ENCODE measurements around the gene TECPR1.

Gene TECPR1

DNA sequence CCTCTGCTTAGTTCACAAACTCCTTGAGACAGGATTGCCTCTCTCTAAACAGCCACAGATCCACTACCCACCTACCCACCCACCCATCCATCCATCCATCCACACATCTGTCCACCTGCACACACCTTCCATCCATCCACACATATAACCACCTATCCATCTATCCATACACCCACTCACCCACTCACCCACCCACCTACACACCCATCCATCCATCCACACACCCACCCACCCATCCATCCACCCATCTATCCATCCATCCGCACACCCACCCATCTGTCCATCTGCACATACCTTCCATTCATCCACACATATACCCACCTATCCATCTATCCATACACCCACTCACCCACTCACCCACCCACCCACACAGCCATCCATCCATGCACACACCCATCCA lies 9.7 kb downstream of the TECPR1 start:
- no peak for DNase-seq

DNA sequence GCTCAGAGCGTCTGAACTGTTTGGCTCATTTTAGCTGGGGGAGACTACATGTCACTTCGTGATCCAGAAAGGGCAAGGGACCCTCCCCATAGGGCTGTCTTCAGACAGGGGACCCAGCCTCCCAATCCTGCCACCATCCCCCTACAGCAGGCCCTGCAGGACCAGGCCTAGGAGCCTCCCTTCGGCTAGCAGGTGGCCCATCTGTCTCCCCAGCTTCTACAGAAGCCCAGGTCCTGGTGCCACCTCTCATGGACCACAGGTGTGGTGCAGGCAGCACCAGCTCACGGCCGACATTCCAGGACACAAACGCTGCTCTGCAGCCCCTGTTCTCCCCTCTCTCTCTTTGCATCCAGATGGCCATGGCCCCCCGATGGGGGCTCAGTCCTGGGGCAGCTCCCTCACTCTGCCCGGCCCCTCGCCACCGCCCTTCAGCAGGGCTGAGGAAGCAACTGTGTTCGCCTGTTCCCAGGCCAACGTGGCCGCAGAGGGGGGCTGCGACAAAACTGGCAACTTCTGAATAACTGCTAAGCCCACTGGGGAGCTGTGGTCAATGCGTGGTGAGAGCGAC lies 10.3 kb downstream of the TECPR1 start:
- no peak for DNase-seq

DNA sequence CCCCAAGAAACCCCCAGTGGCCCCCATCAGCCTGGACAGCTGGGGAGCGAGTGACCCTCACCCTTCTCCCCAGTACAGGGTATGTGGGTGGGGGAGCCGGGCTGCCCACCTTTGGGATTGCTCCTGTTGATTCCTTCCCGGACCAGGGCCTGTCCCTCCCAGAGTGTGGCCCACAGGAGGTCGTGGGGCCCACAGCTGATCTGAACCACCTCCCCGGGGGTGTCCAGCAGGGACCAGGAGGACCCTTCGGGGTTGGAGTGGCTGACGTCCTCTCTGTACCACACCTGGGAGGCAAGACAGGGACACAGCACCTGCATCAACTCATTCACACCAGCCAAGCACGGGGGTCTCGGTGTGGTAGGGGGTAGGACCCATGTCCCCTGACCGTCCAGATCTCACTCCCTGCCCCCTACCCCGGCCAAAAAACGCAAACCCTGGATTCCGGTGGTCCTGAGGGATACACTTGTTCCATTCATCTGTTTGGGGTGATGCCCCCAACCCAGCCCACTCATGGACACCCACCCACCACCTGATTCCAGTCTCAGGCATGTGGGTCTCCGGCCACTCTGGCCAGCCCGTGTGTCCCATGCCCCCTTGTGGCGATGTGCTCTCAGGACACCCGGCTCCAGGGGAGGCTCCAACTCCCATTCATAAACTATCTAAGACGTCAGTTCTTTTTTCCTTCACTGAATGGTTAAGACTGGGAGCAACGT lies 10.9 kb downstream of the TECPR1 start:
- DNase-seq: no peak

DNA sequence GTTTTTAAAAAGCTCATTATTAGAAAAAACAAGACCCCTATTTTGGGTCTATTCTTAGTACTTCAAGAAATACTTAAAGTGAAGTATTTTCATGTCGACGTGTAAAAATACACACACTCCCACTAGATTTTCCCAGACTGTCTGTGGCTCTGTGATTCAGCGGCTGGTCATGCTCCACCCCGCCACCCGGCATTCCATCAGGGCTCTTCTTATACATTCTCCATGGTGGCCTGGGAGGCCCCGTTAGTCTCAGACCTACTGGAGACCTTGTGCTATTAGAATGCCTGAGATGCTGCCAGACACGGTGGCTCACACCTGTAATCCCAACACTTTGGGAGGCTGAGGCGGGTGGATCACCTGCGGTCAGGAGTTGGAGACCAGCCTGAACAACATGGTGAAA lies 13.1 kb downstream of the TECPR1 start:
- no peak for DNase-seq

DNA sequence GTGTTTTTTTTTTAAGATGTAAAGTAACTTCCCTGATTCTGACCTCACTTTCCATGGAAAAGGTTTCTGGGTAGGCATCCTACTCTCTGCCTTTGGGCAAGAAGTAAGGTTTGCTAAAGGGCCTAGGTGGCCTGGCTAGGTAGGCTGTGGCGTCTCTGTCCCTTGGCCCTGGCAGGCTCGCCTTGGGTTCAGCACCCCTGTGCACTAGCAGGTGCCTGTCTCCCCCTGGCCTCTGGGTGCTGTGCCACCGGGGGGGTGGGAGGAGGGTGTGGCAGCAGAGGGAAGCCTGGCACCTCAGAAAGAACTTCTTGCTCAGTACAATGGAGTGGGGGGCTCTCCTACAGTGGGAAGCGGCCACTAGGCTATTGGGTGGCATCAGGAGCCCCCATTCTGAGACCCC lies 14.0 kb downstream of the TECPR1 start:
- no peak for DNase-seq

DNA sequence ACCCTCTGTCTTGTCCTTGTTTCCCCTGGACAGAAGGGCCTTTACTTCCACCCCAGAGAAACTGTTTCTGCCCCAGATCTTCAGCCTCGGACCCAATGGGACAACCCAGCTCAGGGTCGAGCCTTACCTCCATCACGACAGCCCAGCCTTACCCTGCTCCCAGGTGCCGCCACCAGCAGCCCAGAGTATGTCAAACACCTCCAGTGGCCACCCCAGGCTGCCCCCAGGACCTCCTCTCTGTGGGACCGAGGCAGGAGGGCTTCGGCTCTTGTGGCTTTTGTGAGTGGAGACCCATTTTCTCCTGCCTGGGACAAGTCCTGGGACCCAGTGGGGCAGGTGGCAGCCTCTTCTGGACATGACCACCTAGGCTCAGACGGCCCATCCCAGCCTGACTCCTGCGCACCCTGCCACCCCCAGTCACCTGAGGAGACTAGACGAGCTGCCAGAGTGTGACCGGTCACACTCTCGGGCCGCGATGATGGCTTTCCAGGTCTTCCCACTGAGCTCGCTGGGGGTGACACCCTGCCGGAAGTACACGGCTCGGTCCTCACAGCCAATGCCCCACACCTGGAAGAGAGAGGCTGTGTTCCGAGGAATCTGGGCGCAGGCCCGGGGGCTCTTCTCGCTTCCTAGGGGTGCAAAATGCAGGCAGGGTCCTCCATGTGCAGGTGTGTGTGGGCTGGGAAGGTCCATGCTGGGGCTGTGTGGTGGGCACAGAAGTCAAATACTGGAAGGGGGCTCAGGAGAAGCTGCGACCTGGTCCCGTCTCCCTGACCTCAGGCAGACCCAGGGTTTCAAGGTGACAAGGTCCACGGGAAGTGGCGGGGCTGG lies 15.5 kb downstream of the TECPR1 start:
- no peak for DNase-seq

DNA sequence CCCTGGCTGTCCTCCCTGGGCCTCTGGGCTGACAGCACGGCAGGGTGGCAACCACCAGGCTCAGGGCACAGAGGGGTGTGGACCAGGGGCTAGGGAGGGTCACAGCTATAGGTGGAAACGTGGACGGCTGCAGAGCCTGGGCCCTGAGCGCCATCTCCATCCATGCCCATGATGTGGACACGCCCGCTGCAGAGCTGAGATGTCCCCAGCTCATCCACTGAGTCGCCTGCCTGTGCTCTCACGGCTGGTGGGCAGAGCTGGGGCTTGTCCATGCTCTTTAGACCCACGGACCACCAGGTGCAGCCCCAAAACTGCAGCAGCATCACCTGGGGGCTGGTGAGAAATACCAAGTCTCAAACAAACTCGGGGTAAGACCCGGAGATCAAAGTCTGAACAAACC lies 16.1 kb downstream of the TECPR1 start:
- DNase-seq: no peak

DNA sequence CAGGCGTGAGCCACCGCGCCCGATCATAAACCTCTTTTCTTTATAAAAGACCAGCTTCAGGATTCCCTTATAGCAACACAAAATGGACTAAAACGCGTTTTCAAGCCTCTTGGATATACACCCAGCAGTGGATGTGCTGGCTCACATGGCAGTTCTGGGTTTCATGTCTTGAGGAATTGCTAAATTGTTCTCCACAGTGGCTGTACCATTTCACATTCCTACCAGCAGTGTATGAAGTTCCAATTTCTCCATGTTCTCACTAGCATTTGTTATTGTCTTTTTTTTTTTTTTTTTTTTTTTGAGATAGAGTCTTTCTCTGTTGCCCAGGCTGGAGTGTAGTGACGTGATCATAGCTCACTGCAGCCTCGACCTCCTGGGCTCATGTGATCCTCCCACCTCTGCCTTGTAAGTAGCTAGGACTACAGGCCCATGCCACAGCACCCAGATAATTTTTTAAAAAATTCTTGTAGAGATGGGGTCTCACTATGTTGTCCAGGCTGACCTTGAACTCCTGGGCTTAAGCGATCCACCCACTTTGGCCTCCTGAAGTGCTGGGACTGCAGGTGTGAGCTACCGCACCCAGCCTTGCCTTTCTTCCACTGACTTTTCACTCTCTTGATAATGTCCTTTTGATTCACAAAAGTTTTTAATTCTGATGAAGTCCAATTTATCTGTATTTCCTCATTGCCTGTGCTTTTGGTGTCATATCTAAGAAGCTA lies 17.4 kb downstream of the TECPR1 start:
- no peak for DNase-seq

DNA sequence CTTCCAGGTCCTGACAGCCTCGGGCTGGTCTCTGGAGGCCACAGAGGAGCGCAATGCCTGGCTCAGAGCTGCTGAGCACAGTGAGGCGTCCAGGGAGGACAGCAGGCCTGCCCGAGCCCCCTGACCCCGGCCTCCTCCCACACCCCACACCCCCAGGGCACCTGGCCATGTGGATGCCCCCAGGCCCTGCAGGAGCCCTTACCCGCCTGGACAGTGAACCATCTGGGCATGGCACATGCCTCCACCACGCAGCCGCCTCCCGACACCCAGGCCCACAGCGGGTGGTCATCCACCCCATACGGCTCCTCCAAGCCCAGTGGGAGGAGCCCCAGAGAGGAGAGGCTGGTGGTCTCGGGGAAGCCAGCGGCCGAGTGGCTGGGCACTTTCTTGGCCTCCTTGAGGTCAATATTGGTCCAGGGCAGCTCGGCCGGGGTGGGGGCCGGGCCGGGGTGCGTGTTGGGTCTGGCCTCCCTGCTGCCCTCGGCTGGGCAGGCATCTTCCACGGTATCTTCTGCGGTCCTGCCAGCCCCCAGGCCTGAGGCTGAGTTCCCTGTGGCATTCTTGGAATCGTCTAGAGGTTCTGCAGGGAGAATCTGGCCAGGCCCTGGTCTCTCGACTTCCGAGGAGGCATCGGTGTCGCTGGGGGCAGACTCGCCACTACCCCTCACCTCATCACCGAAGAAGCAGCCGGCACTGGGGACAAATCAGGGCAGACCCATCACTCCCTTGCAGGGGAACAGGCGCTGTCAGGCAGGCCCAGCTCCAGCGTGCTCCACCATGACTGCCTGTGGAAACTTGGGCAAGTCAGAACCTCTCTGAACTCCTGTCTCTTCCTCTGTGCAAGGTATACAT lies 18.6 kb downstream of the TECPR1 start:
- no peak for DNase-seq

DNA sequence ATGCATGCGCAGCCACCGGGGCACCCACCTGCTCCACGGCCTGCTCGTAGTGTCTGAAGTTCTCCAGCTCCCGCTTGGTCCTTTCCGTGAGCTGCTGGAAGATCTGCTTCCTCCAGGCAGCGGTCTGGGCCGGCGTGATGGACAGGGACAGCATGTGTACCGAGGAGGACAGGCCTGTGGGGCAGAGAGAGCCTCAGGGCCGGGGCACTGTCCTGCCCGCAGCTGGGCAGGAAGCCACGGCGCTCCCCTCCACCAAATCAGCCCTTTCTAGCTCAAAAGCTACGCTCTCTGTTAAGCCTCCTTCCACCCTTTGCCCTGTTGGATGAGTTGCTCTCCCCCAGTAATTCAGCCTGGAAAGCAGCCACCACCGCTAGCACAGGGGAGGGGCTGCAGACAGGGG lies 19.2 kb downstream of the TECPR1 start:
- DNase-seq: no peak

DNA sequence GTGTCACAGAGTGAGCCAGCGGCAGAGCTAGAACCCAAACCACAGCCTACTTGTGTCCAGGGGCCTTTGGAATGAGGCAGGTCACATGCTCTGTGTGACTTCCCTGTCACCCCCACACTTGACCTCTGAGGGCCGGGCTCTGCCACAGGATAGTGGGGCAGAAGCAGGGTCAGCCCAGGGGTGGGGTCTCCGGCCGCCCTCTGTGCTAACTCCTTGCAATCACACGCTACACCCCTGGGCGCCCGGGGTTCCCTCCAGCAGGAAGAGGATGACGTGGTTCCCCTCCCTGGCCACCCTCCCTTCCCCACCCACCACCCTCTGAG lies 19.8 kb downstream of the TECPR1 start:
- no peak for DNase-seq

DNA sequence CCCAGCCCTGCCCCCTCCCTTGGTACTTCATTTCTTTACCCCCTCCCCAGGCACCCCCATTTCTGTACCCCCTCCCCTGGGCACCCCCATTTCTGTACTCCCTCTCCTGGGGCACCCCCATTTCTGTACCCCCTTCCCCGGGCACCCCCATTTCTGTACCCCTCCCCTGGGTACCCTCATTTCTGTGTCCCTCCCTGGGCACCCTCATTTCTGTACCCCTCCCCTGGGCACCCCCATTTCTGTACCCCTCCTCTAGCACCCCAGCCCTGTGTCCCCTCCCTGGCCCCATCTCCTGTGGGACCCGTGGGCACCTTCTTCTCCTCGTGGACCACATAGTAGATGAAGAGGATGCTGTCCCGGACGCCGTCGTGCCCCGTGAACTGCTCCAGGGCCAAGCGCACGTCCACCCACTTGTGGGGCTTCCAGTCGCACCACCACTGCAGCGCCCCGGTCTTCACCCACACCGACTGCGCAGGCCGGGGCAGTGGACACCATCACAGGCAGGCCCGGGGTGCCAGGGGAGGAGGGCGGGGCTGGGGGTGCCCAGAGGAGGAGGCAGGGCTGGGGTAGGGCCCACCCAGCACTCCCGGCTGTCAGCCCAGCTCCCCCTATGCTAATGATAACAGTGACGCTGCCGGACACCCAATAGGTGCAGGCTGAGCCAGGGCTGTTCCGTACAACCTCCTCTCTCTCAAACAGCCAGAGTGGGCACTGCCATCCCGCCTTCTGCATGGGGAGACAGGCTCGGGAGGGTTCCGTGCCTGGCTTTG lies 20.4 kb downstream of the TECPR1 start:
- no peak for DNase-seq

DNA sequence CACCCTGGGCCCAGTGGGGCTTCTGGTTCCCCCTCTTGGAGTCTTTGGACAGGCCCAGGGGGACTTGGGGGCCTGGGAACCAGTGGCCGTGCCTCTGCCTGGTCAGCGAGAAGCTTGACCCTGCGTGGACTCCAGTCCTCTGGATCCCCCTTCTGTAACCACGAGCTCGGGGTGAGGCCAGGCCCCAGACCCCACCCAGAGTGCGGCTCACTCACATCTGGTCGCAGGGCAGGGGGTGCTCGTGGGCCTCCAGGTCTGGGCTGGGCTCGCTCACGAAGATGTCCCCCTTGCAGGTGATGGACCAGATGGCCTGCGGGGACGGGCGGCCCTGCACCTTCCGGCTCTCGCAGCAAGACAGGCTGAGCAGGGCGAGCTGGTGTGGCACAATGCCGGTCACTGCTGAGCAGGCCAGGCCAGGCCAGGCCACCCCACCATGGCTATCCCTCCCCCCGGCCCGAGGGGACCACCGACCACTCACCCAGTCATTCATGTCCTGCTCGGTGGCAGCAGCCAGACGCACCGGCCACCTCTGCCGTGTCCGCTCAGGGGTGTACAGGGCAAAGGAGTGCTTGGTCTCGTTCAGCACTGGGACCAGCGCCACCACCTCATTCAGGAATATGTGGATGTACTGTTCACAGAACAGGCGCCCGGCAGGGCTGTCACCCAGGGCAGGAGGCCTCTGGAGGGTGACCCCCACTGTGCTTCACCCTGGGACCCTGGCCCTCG lies 21.1 kb downstream of the TECPR1 start:
- DNase-seq: no peak

DNA sequence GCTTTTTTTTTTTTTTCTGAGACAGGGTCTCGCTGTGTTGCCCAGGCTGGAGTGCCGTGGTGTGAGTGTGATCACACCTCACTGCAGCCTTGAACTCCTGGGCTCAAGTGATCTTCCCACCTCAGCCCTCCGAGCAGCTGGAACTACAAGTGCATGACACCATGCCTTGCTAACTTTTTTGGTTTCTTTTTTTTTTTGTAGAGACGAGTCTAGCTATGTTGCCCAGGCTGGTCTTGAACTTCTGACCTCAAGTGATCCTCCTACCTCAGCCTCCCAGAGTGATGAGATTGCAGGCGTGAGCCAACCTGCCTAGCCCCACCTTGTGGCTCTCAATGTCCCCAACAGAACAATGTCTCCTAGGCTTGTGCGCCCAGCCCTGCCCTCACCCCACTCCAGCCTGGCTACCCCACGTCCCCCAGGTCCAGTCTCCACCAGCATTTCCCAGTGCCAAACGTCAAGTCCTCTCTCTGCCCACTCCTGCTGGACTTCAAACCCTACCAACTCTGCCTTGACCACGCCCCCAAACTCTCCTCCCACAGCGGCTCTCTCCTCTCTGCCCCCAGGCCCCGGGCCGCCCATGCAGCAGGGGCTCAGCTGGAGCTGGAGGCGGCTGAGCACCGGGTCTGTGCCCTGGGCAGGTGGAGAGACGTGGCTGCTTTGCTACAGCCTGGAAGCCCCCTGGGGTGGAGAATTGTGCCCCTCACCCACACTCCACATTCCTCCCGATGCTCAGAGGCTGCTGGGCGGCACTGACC lies 21.9 kb downstream of the TECPR1 start:
- no peak for DNase-seq

DNA sequence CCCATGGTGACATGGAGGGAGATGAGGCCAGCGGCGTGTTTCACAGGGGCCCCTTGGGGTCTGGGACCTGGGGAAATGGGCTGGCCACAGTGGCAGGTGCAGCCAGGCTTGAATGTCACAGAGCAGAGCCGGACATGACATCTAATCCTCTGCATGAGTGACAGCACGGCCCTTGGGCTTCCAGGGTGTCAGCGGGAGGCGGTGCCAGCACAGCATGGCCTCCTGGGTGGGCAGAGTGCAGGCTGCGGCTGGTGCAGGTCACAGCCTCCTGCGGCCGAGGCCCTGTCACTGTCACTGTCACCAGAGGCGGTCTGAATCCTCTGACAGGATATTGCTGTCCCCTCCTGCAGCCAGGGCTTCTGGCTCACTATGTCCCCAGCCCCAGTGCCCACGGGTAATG lies 22.6 kb downstream of the TECPR1 start:
- no peak for DNase-seq

DNA sequence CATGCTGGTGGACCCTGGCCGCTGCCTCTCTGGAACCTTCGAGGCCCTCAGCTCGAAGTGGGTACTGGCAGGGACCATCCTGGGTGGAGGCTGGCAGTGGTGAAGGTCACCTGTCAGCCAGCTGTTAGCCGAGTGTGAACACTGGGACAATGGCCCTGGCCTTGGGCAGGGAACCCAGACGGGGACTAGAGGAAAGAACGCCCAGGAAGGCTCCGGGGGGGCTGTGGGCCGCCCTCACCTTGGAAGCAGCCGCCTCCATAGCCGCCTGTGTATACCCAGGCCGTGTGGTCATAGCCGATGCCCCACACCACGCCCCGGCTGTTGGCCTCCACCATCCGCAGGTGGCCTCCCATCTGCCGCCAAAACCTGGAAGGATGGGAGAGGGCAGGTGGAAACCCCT lies 23.2 kb downstream of the TECPR1 start:
- DNase-seq: no peak

DNA sequence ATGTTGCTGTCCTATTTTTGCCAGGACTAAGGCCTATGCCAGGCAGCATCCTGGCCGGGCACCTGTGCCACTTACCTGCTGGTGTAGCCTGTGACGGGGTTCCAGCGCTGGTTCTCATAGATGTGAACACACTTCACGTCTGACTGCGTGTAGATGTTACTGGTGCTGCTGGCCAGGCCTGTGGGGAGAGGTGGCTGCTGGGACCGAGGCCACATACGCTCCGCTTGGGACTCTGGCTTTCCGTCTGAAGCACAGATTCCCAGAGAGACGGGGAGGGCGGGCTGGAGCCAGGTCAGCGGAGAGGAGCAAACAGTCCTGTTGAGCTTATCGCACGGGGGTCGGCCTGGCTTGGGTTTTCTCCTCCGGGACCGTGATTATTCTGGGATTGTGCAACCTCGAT lies 24.1 kb downstream of the TECPR1 start:
- no peak for DNase-seq

DNA sequence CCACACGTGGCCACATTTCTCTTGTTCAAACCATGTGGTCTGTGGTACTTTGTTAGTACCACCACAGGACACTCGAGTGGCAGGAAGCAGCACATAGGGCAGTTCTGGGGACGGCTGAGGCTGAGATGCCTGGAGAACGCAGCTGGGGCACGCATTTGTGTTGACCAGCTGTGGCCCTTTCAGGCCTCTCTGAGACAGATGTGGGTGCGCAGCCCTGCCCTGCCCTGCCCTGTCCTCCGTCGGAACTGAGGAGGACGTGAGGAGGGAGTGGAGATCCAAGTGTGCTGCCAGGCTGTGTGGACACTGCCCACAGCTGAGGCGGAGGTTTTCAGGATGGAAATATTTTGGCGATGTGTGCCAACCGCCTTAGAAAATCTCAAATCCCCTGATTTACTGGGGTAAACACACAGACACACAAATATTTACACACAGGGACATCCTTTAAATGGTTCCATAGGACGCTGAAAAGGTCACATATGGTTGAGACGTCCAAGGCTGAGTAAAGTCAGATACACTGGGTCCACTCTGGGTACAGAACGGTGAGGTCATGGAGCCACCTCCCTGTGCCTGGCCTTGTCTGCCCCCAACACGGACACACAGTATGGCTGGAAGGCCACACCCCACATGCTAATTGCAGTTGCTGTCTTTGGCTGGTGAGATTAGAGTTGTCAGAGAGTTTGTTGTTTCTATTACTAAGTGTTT lies 26.0 kb downstream of the TECPR1 start:
- DNase-seq: no peak

DNA sequence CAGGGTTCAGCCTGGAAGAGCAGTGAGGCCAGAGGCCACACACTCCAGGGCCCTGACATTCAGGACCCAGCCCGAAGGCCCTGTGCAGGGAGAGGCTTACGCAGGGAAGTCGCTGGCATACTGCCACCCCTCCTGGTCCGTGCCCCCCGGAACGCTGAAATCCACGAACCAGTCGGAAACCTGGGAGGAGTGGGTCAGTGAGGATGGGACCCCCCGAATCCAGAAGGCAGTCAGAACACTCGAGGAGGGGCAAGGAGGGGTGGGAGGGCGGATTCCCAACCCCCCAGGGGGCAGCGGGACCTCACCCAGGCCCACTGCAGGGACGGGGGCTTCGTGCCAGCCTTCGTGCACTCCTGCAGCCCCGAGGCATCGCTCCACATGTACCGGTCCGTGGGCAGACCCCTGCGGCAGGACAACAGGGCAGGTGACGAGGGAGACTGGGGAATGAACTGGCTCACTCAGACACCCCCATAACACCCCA lies 27.3 kb downstream of the TECPR1 start:
- no peak for DNase-seq
